ENCODE data around the gene IRAK1BP1. TPM values are rescaled to one million over a fixed set of nuclear protein-coding genes. Genes with fewer than 3 reads are reported as not detected.

The IRAK1BP1 gene
- total RNA-seq, 1 donor from 2014 or later, result 7.0 TPM

- Mint-ChIP-seq H3K4me3 (no peak overlapping the region), H3K27me3 (no peaks in the 10 kb centered on the region), H3K36me3 (peaks cover 74% of the 10 kb centered on the region), H3K4me1 (ENCODE audit: unreplicated experiment) (no peaks in the 10 kb centered on the region), H3K27ac (no peak overlapping the region), H3K9me3 (peaks cover 24% of the 10 kb centered on the region)
- DNase-seq (ENCODE audit: extremely low spot score, unreplicated experiment), result no peak
- no peak for TF ChIP-seq CTCF (conservative IDR thresholded peaks at IDR 0.05)
Measured at GRCh38 chr6:78952362-78952761, 85.0 kb downstream of the IRAK1BP1 start.

Other genes starting within 250 kb of the IRAK1BP1 start
- gene PHIP, start 210.7 kb downstream of the IRAK1BP1 start, total RNA-seq (ENCODE audit: low replicate concordance), result 35.6 and 44.6 TPM in 2 replicates